K562 (cell line): ENCODE measurements around the gene PRKCSH. TPM values are rescaled to one million over a fixed set of nuclear protein-coding genes. Genes with fewer than 3 reads are reported as not detected.

ENCODE experiments used
- CBFA2T2 ChIP-seq: fragments of 450-650 bp; conservative IDR thresholded peaks from 2 replicates; pipeline ENCODE4 v1.6.1; 2017; ENCODE audit warnings: mild to moderate bottlenecking
- DPF2 ChIP-seq: fragments of 450-650 bp; IDR thresholded peaks from 2 replicates; pipeline ENCODE4 v1.6.1; 2016
- EP400 ChIP-seq: fragments of 450-650 bp; IDR thresholded peaks from 2 replicates; pipeline ENCODE4 v1.6.1; 2017; ENCODE audit warnings: antibody characterized with exemption, mild to moderate bottlenecking, moderate library complexity
- ETS1 ChIP-seq: conservative IDR thresholded peaks from 2 replicates; pipeline ENCODE4 v1.6.1; 2011; ENCODE audit warnings: low read depth, mild to moderate bottlenecking, low read length; ENCODE audit not compliant: control insufficient read depth
- HNRNPUL1 ChIP-seq: fragments of 200-400 bp; formaldehyde crosslinking; IDR thresholded peaks from 2 replicates; pipeline ENCODE4 v1.6.1; 2017; ENCODE audit warnings: low read length
- IFI16 ChIP-seq: fragments of 250-450 bp; sonication (Bioruptor Pico); IDR thresholded peaks from 2 replicates; pipeline ENCODE4 v2.1.2; 2022; ENCODE audit warnings: mild to moderate bottlenecking, inconsistent platforms
- KDM1A ChIP-seq, 2 experiments: fragments of 450-650 bp; IDR thresholded peaks; 2 replicates each; pipeline ENCODE4 v1.6.1; 2016; ENCODE audit warnings: mild to moderate bottlenecking in 2 of 2
- KDM5B ChIP-seq: fragments of 200-600 bp; sonication (generic); IDR thresholded peaks from 2 replicates; pipeline ENCODE4 v1.6.1; 2012; ENCODE audit warnings: low read depth, mild to moderate bottlenecking, moderate library complexity, low read length, control low read depth, inconsistent platforms; ENCODE audit not compliant: insufficient replicate concordance
- MEIS2 ChIP-seq: fragments of 450-650 bp; IDR thresholded peaks from 2 replicates; pipeline ENCODE4 v1.6.1; 2014; ENCODE audit warnings: mild to moderate bottlenecking; ENCODE audit not compliant: partially characterized antibody
- SPI1 ChIP-seq: IDR thresholded peaks from 2 replicates; pipeline ENCODE4 v1.6.1; 2011; ENCODE audit warnings: low read depth, low read length, control low read depth, borderline replicate concordance
- SRF ChIP-seq, 2 experiments: fragments of 250-450, 450-650 bp in 1 of 2; sonication (Bioruptor Pico) in 1 of 2; sonication (generic) in 1 of 2; formaldehyde crosslinking; IDR thresholded peaks; 2 replicates each; pipeline versions ENCODE4 v1.5.0 to v1.5.1; 2020 to 2022; ENCODE audit warnings: mild to moderate bottlenecking in 1 of 2, missing genetic modification reagents in 1 of 2
- SRSF7 ChIP-seq: fragments of 200-400 bp; formaldehyde crosslinking; optimal IDR thresholded peaks from 2 replicates; pipeline ENCODE3; 2017; ENCODE audit warnings: mild to moderate bottlenecking, low read depth, low read length
- TCFL5 ChIP-seq: fragments of 250-450 bp; sonication (Bioruptor Pico); conservative IDR thresholded peaks from 2 replicates; pipeline ENCODE4 v1.6.1; 2021; ENCODE audit warnings: mild to moderate bottlenecking, moderate library complexity, matching md5 sums
- YY1 ChIP-seq, 3 experiments: IDR thresholded peaks; 2 replicates each; pipeline ENCODE4 v1.6.1; 2011; ENCODE audit warnings: low read length in 2 of 3, mild to moderate bottlenecking in 2 of 3, moderate library complexity in 2 of 3, borderline replicate concordance in 1 of 3, control low read depth in 1 of 3, low read depth in 1 of 3; ENCODE audit not compliant: insufficient read depth in 3 of 3, insufficient replicate concordance in 2 of 3, control insufficient read depth in 1 of 3, insufficient read length in 1 of 3; ENCODE audit errors: extremely low read depth in 1 of 3
- ZNF766 ChIP-seq: fragments of 200-800 bp; sonication (Bioruptor generic); conservative IDR thresholded peaks from 2 replicates; pipeline ENCODE4 v1.6.1; 2016; ENCODE audit warnings: missing genetic modification characterization, missing compliant biosample characterization
- ZNF778 ChIP-seq: fragments of 450-650 bp; formaldehyde crosslinking; IDR thresholded peaks from 2 replicates; pipeline ENCODE4 v1.4.0; 2020; ENCODE audit warnings: mild to moderate bottlenecking, moderate library complexity
- ZZZ3 ChIP-seq: fragments of 450-650 bp; IDR thresholded peaks from 2 replicates; pipeline ENCODE4 v1.6.1; 2016; ENCODE audit warnings: antibody characterized with exemption, mild to moderate bottlenecking, moderate library complexity
- polyA plus RNA-seq, 8 experiments: library from polyadenylated mRNA; depleted of rRNA in 4 of 8; stranded (reverse) in 5 of 8; unstranded in 3 of 8; fragments of >200 nt; fragmentation: Nextera tagmentation in 2 of 8; fragmentation: Illumina TruSeq in 1 of 8; extraction: Ambion mirVana in 2 of 8; extraction: Trizol in 1 of 8; gene quantifications; 2 replicates each; pipeline versions ENCODE4 v1.2.1 to v1.2.3, GENCODE V29; 2011 to 2014; ENCODE audit warnings: inconsistent platforms in 1 of 8, missing spikeins in 1 of 8
- total RNA-seq, 7 experiments: library from RNA; depleted of rRNA in 6 of 7; stranded (reverse); fragments of >200 nt in 6 of 7; fragmentation: Illumina TruSeq in 2 of 7; extraction: Trizol in 2 of 7; gene quantifications; 2 replicates each; pipeline versions ENCODE4 v1.2.1 to v1.2.3, GENCODE V29; 2011 to 2021; ENCODE audit warnings: low replicate concordance in 1 of 7
- TF ChIP-seq, protein P1 (sequence below): fragments of 250-450 bp; sonication (Bioruptor Pico); IDR thresholded peaks from 2 replicates; pipeline ENCODE4 v1.5.0; 2021; ENCODE audit warnings: mild to moderate bottlenecking, moderate library complexity
- TF ChIP-seq, protein P2 (sequence below): sonication (generic); formaldehyde crosslinking; IDR thresholded peaks from 2 replicates; pipeline ENCODE4 v1.8.0; 2023; ENCODE audit warnings: mild to moderate bottlenecking, missing genetic modification reagents

PRKCSH gene
- total and polyA plus RNA-seq, 9 of the 15 experiments (the other 6 are each of a cell fraction or from before 2014, with no cell fraction given): 2.3 to 297 (median 48.1) TPM

DNA sequence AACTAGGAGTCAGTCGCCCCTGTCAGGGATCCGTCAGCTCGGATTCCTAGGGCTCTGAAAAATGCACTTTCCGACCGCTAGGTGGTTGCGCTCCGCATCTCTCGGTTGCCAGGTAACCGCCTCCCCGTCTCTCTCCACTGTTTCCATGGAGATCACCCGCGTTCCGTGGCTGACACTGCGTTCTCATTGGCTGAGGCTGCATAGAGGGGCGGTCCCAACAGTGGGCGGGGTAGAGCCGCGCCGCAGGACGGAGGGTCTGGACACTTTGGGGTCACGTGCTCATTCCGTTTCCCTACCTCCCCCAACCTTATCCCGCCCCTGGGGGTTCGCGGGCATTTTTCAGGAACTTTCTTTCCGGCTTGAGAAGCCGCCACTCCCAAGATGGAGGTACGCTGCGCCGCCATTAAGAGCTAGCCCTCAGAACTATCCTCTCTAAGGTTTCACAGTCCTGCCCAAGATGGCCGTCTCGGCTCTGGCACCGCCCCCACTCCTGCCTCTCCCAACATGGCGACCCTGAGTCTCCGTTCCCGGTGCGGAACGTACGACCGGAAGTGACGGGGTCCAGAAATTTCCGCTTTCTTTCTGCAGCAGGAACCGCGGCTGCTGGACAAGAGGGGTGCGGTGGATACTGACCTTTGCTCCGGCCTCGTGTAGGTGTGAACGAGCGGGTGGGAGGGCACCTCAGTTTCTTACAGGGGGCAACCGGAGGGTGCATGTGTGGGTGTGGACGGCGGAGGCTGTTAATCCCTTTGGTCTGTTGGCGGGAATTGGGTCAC lies at the start of gene PRKCSH, which contains the start of gene ODAD3 (continued):
- TF ChIP-seq EP400: peak; percentile 85
- peak in 1 of 2 experiments; percentile 82; a peak in 1 of 4 replicates for TF ChIP-seq SRF (CRISPR knock-in tag; IDR thresholded peaks at IDR 0.05)
- no peak for TF ChIP-seq TCFL5
- TF ChIP-seq HNRNPUL1: no peak
- peak; percentile 83 for TF ChIP-seq CBFA2T2
- TF ChIP-seq MEIS2: peak; percentile 75
- no peak for TF ChIP-seq ZZZ3
- peak; percentile 91 to 96 for TF ChIP-seq KDM1A (IDR thresholded peaks at IDR 0.05)
- peak; percentile 99 to 100 (median 100) for TF ChIP-seq YY1 (IDR thresholded peaks at IDR 0.05; ENCODE audit: borderline replicate concordance in 1 of 3, control insufficient read depth in 1 of 3, extremely low read depth in 1 of 3, insufficient read depth in 3 of 3, insufficient read length in 1 of 3, insufficient replicate concordance in 2 of 3, low read depth in 1 of 3, low read length in 2 of 3)
- no peak for TF ChIP-seq ZNF778 (CRISPR knock-in tag)
- no peak for TF ChIP-seq DPF2
- TF ChIP-seq IFI16 (CRISPR knock-in tag): no peak
- TF ChIP-seq, protein P1, sequence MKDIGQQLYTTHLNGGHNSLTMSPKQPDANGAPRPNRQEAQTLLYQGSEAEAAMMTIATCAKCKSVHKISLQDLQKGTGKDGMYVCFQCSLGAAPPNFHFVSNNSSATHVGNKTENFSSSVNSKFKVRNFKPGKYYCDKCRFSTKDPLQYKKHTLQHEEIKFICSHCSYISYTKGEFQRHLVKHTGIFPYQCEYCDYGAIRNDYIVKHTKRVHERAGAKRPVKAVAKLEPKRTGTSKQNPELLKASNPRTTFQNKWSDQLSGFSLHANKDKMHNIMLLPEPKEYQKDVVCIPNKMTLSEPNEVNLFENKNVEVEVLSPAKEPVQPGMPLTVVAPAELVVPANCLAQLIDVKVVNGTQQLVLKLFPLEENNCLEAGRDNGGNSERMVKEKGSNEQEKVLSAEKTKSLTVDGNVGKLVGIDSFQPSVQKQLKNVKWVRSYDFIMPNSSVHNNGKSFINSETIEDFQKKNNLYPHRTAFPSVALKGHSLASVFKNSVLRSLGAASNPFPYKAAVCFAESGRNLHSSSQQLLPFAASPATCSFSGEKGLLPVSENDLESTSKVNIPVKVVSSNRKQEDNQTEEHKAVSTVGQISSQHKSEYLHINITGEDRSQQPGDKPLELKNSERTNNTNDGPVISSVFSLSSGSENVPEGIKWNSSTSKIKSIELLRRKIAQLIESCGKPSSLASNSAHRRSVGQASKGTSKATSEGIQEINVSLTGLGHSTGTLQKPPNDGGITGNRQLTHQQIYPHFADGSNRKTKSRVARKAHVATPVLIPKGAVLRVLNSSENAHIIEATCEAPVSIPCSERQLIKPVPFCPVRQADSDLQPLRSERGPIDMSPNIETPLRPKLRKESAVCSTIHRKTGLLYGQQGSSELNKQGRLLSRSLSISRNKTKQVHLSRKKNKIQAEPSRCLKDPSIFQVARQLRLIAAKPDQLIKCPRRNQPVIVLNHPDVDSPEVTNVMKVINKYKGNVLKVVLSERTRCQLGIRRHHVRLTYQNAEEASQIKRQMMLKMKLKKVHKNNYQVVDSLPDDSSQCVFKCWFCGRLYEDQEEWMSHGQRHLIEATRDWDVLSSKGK (CRISPR knock-in tag): no peak
- no peak for TF ChIP-seq SRSF7
- peak; percentile 14; the same call in 1 of the 2 replicates for TF ChIP-seq SPI1
- TF ChIP-seq KDM5B: peak; percentile 48
- TF ChIP-seq ETS1: peak; percentile 79
- TF ChIP-seq, protein P2, sequence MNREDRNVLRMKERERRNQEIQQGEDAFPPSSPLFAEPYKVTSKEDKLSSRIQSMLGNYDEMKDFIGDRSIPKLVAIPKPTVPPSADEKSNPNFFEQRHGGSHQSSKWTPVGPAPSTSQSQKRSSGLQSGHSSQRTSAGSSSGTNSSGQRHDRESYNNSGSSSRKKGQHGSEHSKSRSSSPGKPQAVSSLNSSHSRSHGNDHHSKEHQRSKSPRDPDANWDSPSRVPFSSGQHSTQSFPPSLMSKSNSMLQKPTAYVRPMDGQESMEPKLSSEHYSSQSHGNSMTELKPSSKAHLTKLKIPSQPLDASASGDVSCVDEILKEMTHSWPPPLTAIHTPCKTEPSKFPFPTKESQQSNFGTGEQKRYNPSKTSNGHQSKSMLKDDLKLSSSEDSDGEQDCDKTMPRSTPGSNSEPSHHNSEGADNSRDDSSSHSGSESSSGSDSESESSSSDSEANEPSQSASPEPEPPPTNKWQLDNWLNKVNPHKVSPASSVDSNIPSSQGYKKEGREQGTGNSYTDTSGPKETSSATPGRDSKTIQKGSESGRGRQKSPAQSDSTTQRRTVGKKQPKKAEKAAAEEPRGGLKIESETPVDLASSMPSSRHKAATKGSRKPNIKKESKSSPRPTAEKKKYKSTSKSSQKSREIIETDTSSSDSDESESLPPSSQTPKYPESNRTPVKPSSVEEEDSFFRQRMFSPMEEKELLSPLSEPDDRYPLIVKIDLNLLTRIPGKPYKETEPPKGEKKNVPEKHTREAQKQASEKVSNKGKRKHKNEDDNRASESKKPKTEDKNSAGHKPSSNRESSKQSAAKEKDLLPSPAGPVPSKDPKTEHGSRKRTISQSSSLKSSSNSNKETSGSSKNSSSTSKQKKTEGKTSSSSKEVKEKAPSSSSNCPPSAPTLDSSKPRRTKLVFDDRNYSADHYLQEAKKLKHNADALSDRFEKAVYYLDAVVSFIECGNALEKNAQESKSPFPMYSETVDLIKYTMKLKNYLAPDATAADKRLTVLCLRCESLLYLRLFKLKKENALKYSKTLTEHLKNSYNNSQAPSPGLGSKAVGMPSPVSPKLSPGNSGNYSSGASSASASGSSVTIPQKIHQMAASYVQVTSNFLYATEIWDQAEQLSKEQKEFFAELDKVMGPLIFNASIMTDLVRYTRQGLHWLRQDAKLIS (CRISPR knock-in tag): no peak
- TF ChIP-seq ZNF766: peak; percentile 98
